HFFc6 (cell line): ENCODE measurements around the gene MAP3K20. TPM values are rescaled to one million over a fixed set of nuclear protein-coding genes. Genes with fewer than 3 reads are reported as not detected.
"Not testable (repeated sequence)": the region's sequence is repeated elsewhere in the genome, so short reads cannot be mapped to it uniquely, and the experiment has no call there.

ENCODE experiments used
- DNase-seq: peaks from one replicate; pipeline ENCODE4 v3.0.0-alpha.2; 2018
- H3K27ac Mint-ChIP-seq: 2 replicates; pipeline ENCODE4 v1.8.0; 2020; ENCODE audit warnings: mild to moderate bottlenecking, mixed read lengths
- H3K27me3 Mint-ChIP-seq: 2 replicates; pipeline ENCODE4 v1.8.0; 2021; ENCODE audit warnings: mild to moderate bottlenecking, moderate library complexity, mixed read lengths; ENCODE audit not compliant: insufficient read depth
- H3K36me3 Mint-ChIP-seq: 2 replicates; pipeline ENCODE4 v1.8.0; 2021; ENCODE audit warnings: low read depth, mixed read lengths
- H3K4me1 Mint-ChIP-seq: 2 replicates; pipeline ENCODE4 v1.8.0; 2020; ENCODE audit warnings: low read depth, mixed read lengths
- H3K4me3 Mint-ChIP-seq: 2 replicates; pipeline ENCODE4 v1.8.0; 2020; ENCODE audit warnings: mild to moderate bottlenecking, moderate library complexity, mixed read lengths
- H3K9me3 Mint-ChIP-seq: 2 replicates; pipeline ENCODE4 v1.8.0; 2020; ENCODE audit warnings: mild to moderate bottlenecking, mixed read lengths
- total RNA-seq, 6 experiments: library from RNA; stranded (reverse); fragmentation: NEBNext Ultra II Directional; extraction: Animal tissue kit (Norgen Biotek cat#: 25700); gene quantifications; 2 replicates in 1 of 6; 3 replicates in 5 of 6; pipeline ENCODE4 v1.2.3, GENCODE V29; 2021
- TF ChIP-seq, protein P1 (sequence below): fragments of 200-600 bp; sonication (generic); IDR thresholded peaks from 2 replicates; pipeline ENCODE4 v1.5.0; 2021; ENCODE audit warnings: antibody characterized with exemption, mild to moderate bottlenecking

MAP3K20 gene
- total RNA-seq, 6 experiments from 2014 or later: 126 to 150 (median 134) TPM

DNA sequence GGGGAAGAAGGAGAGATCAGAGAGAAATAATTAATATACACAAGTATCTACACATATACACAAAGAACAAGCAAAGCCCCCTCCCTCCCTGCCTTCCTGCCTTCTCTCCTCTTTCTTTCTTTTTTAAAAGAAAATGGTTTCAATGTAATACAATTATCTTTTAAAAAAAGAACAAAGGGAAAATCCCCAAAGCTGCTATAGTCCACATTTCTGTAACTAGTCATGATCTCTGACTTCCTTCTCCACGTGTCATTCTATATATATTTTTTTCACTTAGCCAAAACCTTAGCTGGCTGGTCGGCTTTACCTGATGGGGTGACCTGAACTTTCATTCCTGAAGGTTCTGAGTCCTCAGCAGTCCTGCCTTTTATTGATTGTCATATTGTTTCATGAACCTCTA, 44.3 kb downstream of the MAP3K20 start:
- H3K36me3 Mint-ChIP-seq: peaks cover 70% of the 10 kb centered on the region
- H3K9me3 Mint-ChIP-seq: peaks cover 6% of the 10 kb centered on the region; the same call in 1 of the 2 replicates
- H3K27me3 Mint-ChIP-seq: no peaks in the 10 kb centered on the region
- H3K4me1 Mint-ChIP-seq: peaks cover 94% of the 10 kb centered on the region
- H3K4me3 Mint-ChIP-seq: no peak overlapping the region
- no peak for DNase-seq
- TF ChIP-seq, protein P1, sequence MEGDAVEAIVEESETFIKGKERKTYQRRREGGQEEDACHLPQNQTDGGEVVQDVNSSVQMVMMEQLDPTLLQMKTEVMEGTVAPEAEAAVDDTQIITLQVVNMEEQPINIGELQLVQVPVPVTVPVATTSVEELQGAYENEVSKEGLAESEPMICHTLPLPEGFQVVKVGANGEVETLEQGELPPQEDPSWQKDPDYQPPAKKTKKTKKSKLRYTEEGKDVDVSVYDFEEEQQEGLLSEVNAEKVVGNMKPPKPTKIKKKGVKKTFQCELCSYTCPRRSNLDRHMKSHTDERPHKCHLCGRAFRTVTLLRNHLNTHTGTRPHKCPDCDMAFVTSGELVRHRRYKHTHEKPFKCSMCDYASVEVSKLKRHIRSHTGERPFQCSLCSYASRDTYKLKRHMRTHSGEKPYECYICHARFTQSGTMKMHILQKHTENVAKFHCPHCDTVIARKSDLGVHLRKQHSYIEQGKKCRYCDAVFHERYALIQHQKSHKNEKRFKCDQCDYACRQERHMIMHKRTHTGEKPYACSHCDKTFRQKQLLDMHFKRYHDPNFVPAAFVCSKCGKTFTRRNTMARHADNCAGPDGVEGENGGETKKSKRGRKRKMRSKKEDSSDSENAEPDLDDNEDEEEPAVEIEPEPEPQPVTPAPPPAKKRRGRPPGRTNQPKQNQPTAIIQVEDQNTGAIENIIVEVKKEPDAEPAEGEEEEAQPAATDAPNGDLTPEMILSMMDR: no peak
- H3K27ac Mint-ChIP-seq: peak overlapping the region; percentile 93

DNA sequence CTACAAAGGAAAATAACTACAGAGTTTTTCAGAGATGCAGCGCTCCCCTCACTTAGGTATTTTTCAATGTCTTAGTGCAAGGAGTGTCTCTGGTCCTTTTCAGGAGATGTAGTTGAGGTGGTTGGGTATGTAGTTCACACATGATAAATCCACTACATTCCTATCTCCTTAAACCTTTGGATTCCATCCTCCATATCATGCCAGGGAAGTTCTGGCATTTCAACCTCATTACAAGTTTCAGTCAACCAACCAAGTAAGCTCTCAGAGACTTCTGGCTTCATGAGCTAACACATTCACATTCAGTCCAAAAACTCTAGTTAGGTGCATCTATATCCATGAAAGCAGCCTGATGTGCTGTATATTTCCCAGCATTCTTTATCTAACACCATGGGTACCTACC, 47.3 kb downstream of the MAP3K20 start:
- Mint-ChIP-seq H3K27me3 (no peaks in the 10 kb centered on the region), H3K9me3 (peaks cover 6% of the 10 kb centered on the region; the same call in 1 of the 2 replicates), H3K36me3 (peaks cover 65% of the 10 kb centered on the region), H3K4me3 (no peak overlapping the region; the same call in 1 of the 2 replicates), H3K4me1 (peaks cover 95% of the 10 kb centered on the region), H3K27ac (peak overlapping the region; percentile 93)
- peak; percentile 44 for DNase-seq
- TF ChIP-seq, protein P1: no peak

DNA sequence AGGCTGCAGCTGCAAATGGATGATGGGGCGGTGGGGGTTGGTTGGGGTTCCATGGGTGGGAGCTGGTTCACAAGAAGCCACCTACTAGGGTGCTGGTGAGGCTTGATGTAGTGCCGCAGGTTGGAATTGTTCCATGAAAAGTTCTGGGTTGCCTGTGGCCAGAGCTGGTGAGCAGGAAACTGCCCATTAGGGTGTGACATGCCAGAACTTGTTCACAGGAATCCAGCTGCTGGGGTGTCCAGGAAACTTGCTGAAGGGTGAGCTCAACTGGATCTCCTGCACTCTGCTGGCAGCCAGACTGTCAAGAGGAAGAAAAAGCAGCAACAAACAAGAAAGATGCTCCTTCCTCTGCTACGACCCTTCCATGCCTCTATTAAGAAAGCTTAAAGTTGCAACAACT, 48.8 kb downstream of the MAP3K20 start:
- TF ChIP-seq, protein P1: no peak
- Mint-ChIP-seq H3K9me3 (peaks cover 6% of the 10 kb centered on the region; the same call in 1 of the 2 replicates), H3K36me3 (peaks cover 56% of the 10 kb centered on the region), H3K27ac (peak overlapping the region; percentile 93), H3K4me3 (no peak overlapping the region), H3K4me1 (peaks cover 86% of the 10 kb centered on the region), H3K27me3 (no peaks in the 10 kb centered on the region)
- peak; percentile 34 for DNase-seq

DNA sequence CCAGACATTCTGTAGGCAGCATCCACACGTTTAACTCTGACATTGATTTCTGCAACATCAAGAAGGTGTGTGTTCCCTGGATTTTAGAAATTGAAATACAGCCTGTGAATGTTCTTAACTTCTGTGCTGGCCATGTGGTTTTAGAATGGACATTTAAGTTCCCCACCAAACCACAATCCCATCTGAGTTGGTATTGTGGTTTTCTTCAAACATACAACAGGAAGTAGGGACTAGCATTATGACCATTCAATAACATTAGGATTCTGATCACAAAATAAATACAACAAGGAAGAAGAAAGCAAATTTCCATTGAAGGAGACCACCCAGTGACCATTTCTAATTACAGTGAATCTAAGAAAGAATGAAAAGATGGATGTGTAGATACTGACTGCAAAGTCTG, 51.2 kb downstream of the MAP3K20 start:
- no peak overlapping the region for H3K4me3 Mint-ChIP-seq
- DNase-seq: peak; percentile 28
- H3K9me3 Mint-ChIP-seq: peaks cover 4% of the 10 kb centered on the region; the same call in 1 of the 2 replicates
- peaks cover 86% of the 10 kb centered on the region for H3K4me1 Mint-ChIP-seq
- H3K27me3 Mint-ChIP-seq: peaks cover 2% of the 10 kb centered on the region; the same call in 1 of the 2 replicates
- peak overlapping the region; percentile 9; the same call in 1 of the 2 replicates for H3K27ac Mint-ChIP-seq
- H3K36me3 Mint-ChIP-seq: peaks cover 49% of the 10 kb centered on the region
- TF ChIP-seq, protein P1: no peak

DNA sequence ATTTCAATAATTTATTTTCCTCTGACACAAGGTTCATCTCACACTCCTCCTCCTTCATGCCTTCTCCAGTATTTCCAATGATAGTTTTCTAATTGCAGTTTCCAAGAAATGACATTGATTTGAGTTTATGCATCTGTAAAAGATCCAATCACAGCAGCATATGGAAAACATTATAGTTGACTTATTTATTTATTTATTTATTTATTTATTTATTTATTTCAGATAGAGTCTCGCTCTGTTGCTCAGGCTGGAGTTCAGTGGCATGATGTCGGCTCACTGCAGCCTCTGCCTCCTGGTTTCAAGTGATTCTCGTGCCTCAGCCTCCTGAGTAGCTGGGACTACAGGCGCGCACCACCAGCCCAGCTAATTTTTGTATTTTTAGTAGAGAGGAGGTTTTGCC, 52.5 kb downstream of the MAP3K20 start:
- not testable (repeated sequence) for H3K27ac Mint-ChIP-seq, H3K27me3 Mint-ChIP-seq, H3K9me3 Mint-ChIP-seq, H3K4me3 Mint-ChIP-seq, DNase-seq
- Mint-ChIP-seq H3K4me1 (peaks cover 84% of the 10 kb centered on the region), H3K36me3 (peaks cover 42% of the 10 kb centered on the region)

DNA sequence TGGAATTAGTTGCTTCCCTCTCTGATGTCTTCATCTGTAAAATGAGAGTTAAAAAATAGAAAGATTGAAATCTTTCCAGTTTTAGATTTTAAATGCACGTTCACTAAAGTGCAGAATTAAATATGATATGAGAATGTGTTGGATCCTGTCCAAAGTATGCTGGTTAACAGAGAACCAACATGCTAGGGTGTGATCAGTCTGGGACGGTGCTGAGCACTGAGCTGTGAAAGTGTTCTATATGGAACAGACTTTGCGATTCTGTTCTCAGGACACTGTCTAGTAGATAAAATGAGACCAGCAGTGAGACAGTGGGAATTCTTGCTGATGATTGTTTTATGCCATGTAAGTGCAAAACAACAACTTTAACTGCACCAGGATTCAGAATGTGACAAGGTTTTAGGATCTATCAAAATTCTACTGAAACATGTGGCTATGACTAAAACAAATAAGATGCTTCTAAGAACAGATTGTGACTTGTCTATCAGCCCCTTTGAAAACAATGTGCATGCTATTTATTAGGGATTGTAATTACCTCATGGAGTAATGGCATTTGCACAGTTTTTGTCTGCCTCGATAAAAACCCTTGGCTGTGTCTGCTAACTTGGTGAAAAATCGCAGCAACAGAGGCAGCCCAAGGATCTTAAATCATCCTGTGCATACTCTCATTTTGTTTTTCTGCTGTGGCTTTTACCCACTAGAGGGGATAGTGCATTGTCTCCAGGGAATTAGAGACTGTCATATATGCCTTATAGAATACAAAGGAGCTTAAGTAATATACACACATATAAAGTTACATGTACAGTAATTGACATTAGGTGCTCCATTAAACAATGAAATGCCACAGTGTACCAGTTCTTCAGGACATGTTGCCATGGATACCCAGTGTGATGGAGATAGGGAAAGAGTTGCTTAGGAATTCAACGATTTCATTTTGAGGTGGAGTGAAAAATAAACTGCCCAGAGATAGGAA, 55.1 kb downstream of the MAP3K20 start:
- peaks cover 2% of the 10 kb centered on the region; the same call in 1 of the 2 replicates for H3K27me3 Mint-ChIP-seq
- peak overlapping the region; percentile 25; the same call in 1 of the 2 replicates for H3K27ac Mint-ChIP-seq
- H3K9me3 Mint-ChIP-seq: no peaks in the 10 kb centered on the region
- peaks cover 29% of the 10 kb centered on the region for H3K36me3 Mint-ChIP-seq
- DNase-seq: no peak
- TF ChIP-seq, protein P1: no peak; the same call in 1 of the 2 replicates
- H3K4me3 Mint-ChIP-seq: no peak overlapping the region
- peaks cover 80% of the 10 kb centered on the region for H3K4me1 Mint-ChIP-seq
